CD14-positive monocyte (primary cell): ENCODE measurements around the gene CNNM1. TPM values are rescaled to one million over a fixed set of nuclear protein-coding genes. Genes with fewer than 3 reads are reported as not detected.

Experiments
- DNase-seq, 3 donors: peaks; one replicate each; pipeline ENCODE4 v3.0.0-alpha.2; 2011 to 2022
- H2AFZ ChIP-seq: 2 replicates; pipeline ENCODE4 v1.6.0; 2012; ENCODE audit warnings: mild to moderate bottlenecking, low read depth, low read length, inconsistent platforms; ENCODE audit not compliant: insufficient read depth, poor library complexity, severe bottlenecking
- H3K27ac ChIP-seq, 2 donors: 1 replicate in 1 of 2; 2 replicates in 1 of 2; pipeline ENCODE4 v1.5.1; 2012 to 2013; ENCODE audit warnings: low read length in 2 of 2, control low read depth in 1 of 2, inconsistent platforms in 1 of 2, low read depth in 1 of 2, mild to moderate bottlenecking in 1 of 2
- H3K27me3 ChIP-seq, 2 donors: one replicate each; pipeline versions ENCODE4 v1.6.0 to v1.6.1; 2011 to 2013; ENCODE audit warnings: low read length in 2 of 2; ENCODE audit not compliant: control insufficient read depth in 2 of 2, insufficient read depth in 2 of 2
- H3K36me3 ChIP-seq, 2 donors: replicated peaks in 1 of 2; 1 replicate in 1 of 2; 2 replicates in 1 of 2; pipeline versions ENCODE4 v1.5.1 to v1.6.1; 2012 to 2013; ENCODE audit warnings: low read length in 2 of 2, control low read depth in 1 of 2, inconsistent platforms in 1 of 2, mild to moderate bottlenecking in 1 of 2; ENCODE audit not compliant: insufficient read depth in 2 of 2, control insufficient read depth in 1 of 2
- H3K4me1 ChIP-seq, 2 donors: 1 replicate in 1 of 2; 2 replicates in 1 of 2; pipeline versions ENCODE4 v1.5.1 to v1.6.1; 2012 to 2013; ENCODE audit warnings: low read length in 2 of 2, control low read depth in 1 of 2, inconsistent platforms in 1 of 2, mild to moderate bottlenecking in 1 of 2, moderate library complexity in 1 of 2; ENCODE audit not compliant: insufficient read depth in 2 of 2, control insufficient read depth in 1 of 2
- H3K4me2 ChIP-seq: replicated peaks from 2 replicates; pipeline ENCODE3; 2012; ENCODE audit warnings: low read length, moderate library complexity, mild to moderate bottlenecking; ENCODE audit not compliant: poor library complexity, severe bottlenecking; ENCODE audit errors: extremely low read depth
- H3K4me3 ChIP-seq, 3 experiments: fragments of 200-600 bp in 1 of 3; sonication (generic) in 1 of 3; replicated peaks in 1 of 3; 1 replicate in 2 of 3; 2 replicates in 1 of 3; pipeline ENCODE4 v1.5.1; 2011 to 2013; ENCODE audit warnings: low read length in 3 of 3, mild to moderate bottlenecking in 3 of 3, control low read depth in 2 of 3, low read depth in 2 of 3, inconsistent platforms in 1 of 3, moderate library complexity in 1 of 3
- H3K79me2 ChIP-seq: 2 replicates; pipeline ENCODE4 v1.6.0; 2012; ENCODE audit warnings: mild to moderate bottlenecking, control low read depth, inconsistent platforms, low read length, moderate library complexity; ENCODE audit not compliant: insufficient read depth
- H3K9ac ChIP-seq: 2 replicates; pipeline ENCODE4 v1.6.0; 2017; ENCODE audit warnings: low read length, mild to moderate bottlenecking; ENCODE audit not compliant: insufficient read depth, poor library complexity, severe bottlenecking
- H3K9me3 ChIP-seq, 2 donors: replicated peaks in 1 of 2; 1 replicate in 1 of 2; 2 replicates in 1 of 2; pipeline versions ENCODE4 v1.5.1 to v1.6.1; 2012 to 2013; ENCODE audit warnings: low read length in 2 of 2, control low read depth in 1 of 2; ENCODE audit not compliant: control insufficient read depth in 1 of 2, insufficient read depth in 1 of 2
- H4K20me1 ChIP-seq: 2 replicates; pipeline ENCODE4 v1.6.0; 2012; ENCODE audit warnings: mild to moderate bottlenecking, low read length, control low read depth, moderate library complexity; ENCODE audit not compliant: insufficient read depth
- H3K27ac Mint-ChIP-seq, 7 donors: one replicate each; pipeline ENCODE4 v1.8.0; 2020; ENCODE audit warnings: mild to moderate bottlenecking in 7 of 7, mixed read lengths in 7 of 7, moderate library complexity in 6 of 7, inconsistent platforms in 2 of 7
- H3K27me3 Mint-ChIP-seq, 3 donors: one replicate each; pipeline ENCODE4 v1.8.0; 2021 to 2022; ENCODE audit warnings: low read depth in 3 of 3, mild to moderate bottlenecking in 3 of 3, mixed read lengths in 3 of 3, moderate library complexity in 3 of 3, inconsistent platforms in 1 of 3
- H3K36me3 Mint-ChIP-seq, 2 donors: one replicate each; pipeline ENCODE4 v1.8.0; 2020; ENCODE audit warnings: mixed read lengths in 2 of 2, inconsistent platforms in 1 of 2, mild to moderate bottlenecking in 1 of 2
- H3K4me1 Mint-ChIP-seq: one replicate; pipeline ENCODE4 v1.8.0; 2020; ENCODE audit warnings: mild to moderate bottlenecking, mixed read lengths
- H3K4me3 Mint-ChIP-seq, 2 donors: one replicate each; pipeline ENCODE4 v1.8.0; 2020; ENCODE audit warnings: mild to moderate bottlenecking in 2 of 2, mixed read lengths in 2 of 2, moderate library complexity in 1 of 2
- H3K9me3 Mint-ChIP-seq, 7 donors: one replicate each; pipeline ENCODE4 v1.8.0; 2020 to 2022; ENCODE audit warnings: mixed read lengths in 7 of 7, mild to moderate bottlenecking in 6 of 7, moderate library complexity in 6 of 7, inconsistent platforms in 2 of 7
- CTCF ChIP-seq: fragments of 200-600 bp; IDR thresholded peaks from one replicate; pipeline ENCODE4 v1.8.0; 2022; ENCODE audit warnings: antibody characterized with exemption, mild to moderate bottlenecking
- WGBS: methylation state at CpG from one replicate; pipeline ENCODE4 v1.1.5; 2013; ENCODE audit warnings: missing lambda C conversion rate; ENCODE audit not compliant: insufficient coverage; 5-methylcytosine and 5-hydroxymethylcytosine counted together
- intact Hi-C, 2 donors: fragments of 100-400 bp; cut with micrococcal nuclease; formaldehyde crosslinking; loops; one replicate each; pipeline versions ENCODE4 v1.15.0 to v1.15.1; 2023
- polyA plus RNA-seq, 3 donors: library from polyadenylated mRNA; depleted of rRNA in 1 of 3; unstranded in 2 of 3; stranded (reverse) in 1 of 3; fragments of 300-500 nt in 2 of 3; fragments of >200 nt in 1 of 3; fragmentation: Illumina TruSeq in 2 of 3; gene quantifications; 1 replicate in 2 of 3; 2 replicates in 1 of 3; pipeline ENCODE4 v1.2.3, GENCODE V29; 2012 to 2021

The CNNM1 gene
- polyA plus RNA-seq, 3 donors: not detected

DNA sequence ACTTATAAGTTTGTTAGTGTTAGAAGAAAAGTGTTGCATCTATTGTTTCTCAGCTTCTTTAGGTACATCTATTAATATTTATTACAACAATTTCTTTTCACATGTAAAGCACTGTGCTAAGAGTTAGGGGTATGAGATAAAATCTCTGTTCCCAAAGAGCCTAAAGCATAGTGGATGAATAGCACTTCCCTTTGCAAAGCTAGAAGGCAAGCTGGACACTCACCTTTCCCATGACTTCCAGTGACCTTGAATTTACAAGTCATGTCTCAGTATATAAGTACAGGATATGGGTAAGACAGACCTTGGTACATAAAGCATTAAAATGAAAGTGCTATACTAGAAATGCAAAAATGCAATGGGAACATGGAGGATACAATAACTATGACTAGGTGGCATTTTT lies 8.7 kb downstream of the CNNM1 start:
- H3K9ac ChIP-seq: no peak overlapping the region
- no peak for TF ChIP-seq CTCF
- H3K27ac Mint-ChIP-seq: no peak overlapping the region
- H3K79me2 ChIP-seq: no peaks in the 10 kb centered on the region
- no peaks in the 10 kb centered on the region for H4K20me1 ChIP-seq
- H3K27me3 Mint-ChIP-seq: peaks cover 0 to 5% (median 0%) of the 10 kb centered on the region in 3 donors
- intact Hi-C loops: no loop called here
- H3K4me3 Mint-ChIP-seq: no peak overlapping the region
- no peaks in the 10 kb centered on the region for H3K9me3 ChIP-seq
- H3K4me2 ChIP-seq: no peak overlapping the region
- H3K4me3 ChIP-seq: no peak overlapping the region
- no peak overlapping the region for H2AFZ ChIP-seq
- no peaks in the 10 kb centered on the region for H3K4me1 Mint-ChIP-seq
- H3K27me3 ChIP-seq: peaks cover under 1% of the 10 kb centered on the region in 2 donors
- H3K9me3 Mint-ChIP-seq: peaks cover 0 to 5% (median 2%) of the 10 kb centered on the region in 7 donors
- no peak for DNase-seq
- no peaks in the 10 kb centered on the region for H3K36me3 Mint-ChIP-seq
- no peak overlapping the region for H3K27ac ChIP-seq
- H3K36me3 ChIP-seq: no peaks in the 10 kb centered on the region
- no peaks in the 10 kb centered on the region for H3K4me1 ChIP-seq

DNA sequence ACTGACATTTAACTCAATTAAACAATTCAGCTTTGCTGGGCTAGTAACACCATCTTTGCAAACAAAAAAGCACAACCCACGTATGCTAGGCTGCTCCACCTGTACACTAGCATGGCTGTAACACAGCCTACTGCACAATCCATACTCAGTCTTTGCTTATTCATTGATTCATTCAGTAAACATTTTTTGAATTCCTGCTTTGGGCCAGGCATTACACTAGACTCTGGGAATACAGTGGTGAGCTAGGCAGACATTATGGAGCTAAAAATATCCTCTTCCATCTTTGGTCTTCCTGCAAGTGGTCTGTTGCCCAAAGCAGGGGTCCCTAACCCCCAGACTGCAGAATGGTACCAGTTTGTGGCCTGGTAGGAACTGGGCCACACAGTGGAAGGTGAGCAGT lies 9.9 kb downstream of the CNNM1 start:
- no peak overlapping the region for H2AFZ ChIP-seq
- H3K79me2 ChIP-seq: no peaks in the 10 kb centered on the region
- H3K4me3 Mint-ChIP-seq: no peak overlapping the region
- H3K36me3 Mint-ChIP-seq: no peaks in the 10 kb centered on the region
- no peak overlapping the region for H3K9ac ChIP-seq
- no peaks in the 10 kb centered on the region for H3K4me1 ChIP-seq
- H3K4me3 ChIP-seq: no peak overlapping the region
- H3K27me3 ChIP-seq: no peaks in the 10 kb centered on the region
- H3K27me3 Mint-ChIP-seq: peaks cover 0 to 5% (median 0%) of the 10 kb centered on the region in 3 donors
- no peaks in the 10 kb centered on the region for H3K9me3 Mint-ChIP-seq
- no peaks in the 10 kb centered on the region for H3K4me1 Mint-ChIP-seq
- intact Hi-C loops: no loop called here
- WGBS: no CpG with 5 or more reads among the region's 1 CpG
- H3K36me3 ChIP-seq: no peaks in the 10 kb centered on the region
- H3K27ac ChIP-seq: no peak overlapping the region
- H4K20me1 ChIP-seq: no peaks in the 10 kb centered on the region
- no peak overlapping the region for H3K27ac Mint-ChIP-seq
- no peak for DNase-seq
- TF ChIP-seq CTCF: no peak
- H3K4me2 ChIP-seq: no peak overlapping the region
- no peaks in the 10 kb centered on the region for H3K9me3 ChIP-seq
